Sigmoid colon (tissue), 7 donors: ENCODE measurements around the gene SLC8B1. TPM values are rescaled to one million over a fixed set of nuclear protein-coding genes. Genes with fewer than 3 reads are reported as not detected.

Source experiments
- DNase-seq: peaks from one replicate; pipeline ENCODE4 v3.0.0-alpha.2; 2019
- H3K27ac ChIP-seq, 4 donors: fragments of 200-600 bp; sonication (generic); one replicate each; pipeline ENCODE4 v1.5.1; 2016 to 2019; ENCODE audit warnings: mild to moderate bottlenecking in 1 of 4
- H3K27me3 ChIP-seq, 3 donors: fragments of 200-600 bp; sonication (generic); one replicate each; pipeline ENCODE4 v1.5.1; 2019; ENCODE audit warnings: mild to moderate bottlenecking in 1 of 3
- H3K36me3 ChIP-seq, 4 donors: fragments of 200-600 bp; sonication (generic); one replicate each; pipeline ENCODE4 v1.5.1; 2016 to 2019
- H3K4me1 ChIP-seq, 4 donors: fragments of 200-600 bp; sonication (generic); one replicate each; pipeline ENCODE4 v1.5.1; 2017 to 2019
- H3K4me3 ChIP-seq, 4 donors: fragments of 200-600 bp; sonication (generic); one replicate each; pipeline ENCODE4 v1.5.1; 2017 to 2019; ENCODE audit warnings: mild to moderate bottlenecking in 2 of 4, moderate library complexity in 1 of 4
- H3K9me3 ChIP-seq, 4 donors: fragments of 200-600 bp in 3 of 4; sonication (generic) in 3 of 4; one replicate each; pipeline versions ENCODE4 v1.5.1 to v1.6.1; 2013 to 2019
- CTCF ChIP-seq, 4 experiments: fragments of 450-650 bp in 3 of 4; fragments of 200-600 bp in 1 of 4; IDR thresholded peaks; one replicate each; pipeline ENCODE4 v1.5.1; 2016 to 2019; ENCODE audit warnings: antibody characterized with exemption in 4 of 4, mild to moderate bottlenecking in 3 of 4, moderate library complexity in 2 of 4
- EP300 ChIP-seq, 4 donors: sonication (generic); formaldehyde crosslinking; IDR thresholded peaks; one replicate each; pipeline ENCODE4 v1.6.1; 2017; ENCODE audit warnings: antibody characterized with exemption in 4 of 4
- POLR2A ChIP-seq, 2 donors: fragments of 450-650 bp; IDR thresholded peaks; one replicate each; pipeline ENCODE4 v1.6.1; 2016; ENCODE audit warnings: antibody characterized with exemption in 2 of 2, mild to moderate bottlenecking in 2 of 2, moderate library complexity in 2 of 2
- POLR2AphosphoS5 ChIP-seq, 4 donors: sonication (generic); formaldehyde crosslinking; IDR thresholded peaks; one replicate each; pipeline ENCODE4 v1.6.1; 2017; ENCODE audit warnings: antibody characterized with exemption in 4 of 4
- WGBS, 2 donors: extraction: QIAGEN DNeasy Blood & Tissue Kit; methylation state at CpG; one replicate each; pipeline ENCODE4 v1.1.7; 2013; 5-methylcytosine and 5-hydroxymethylcytosine counted together
- intact Hi-C: fragments of 100-400 bp; cut with DNase I; formaldehyde crosslinking; loops from one replicate; pipeline ENCODE4 v1.15.1; 2023
- polyA plus RNA-seq, 3 donors: library from polyadenylated mRNA; stranded (reverse); fragments of 200-250 nt; gene quantifications; one replicate each; pipeline ENCODE4 v1.2.3, GENCODE V29; 2013
- total RNA-seq, 4 donors: library from RNA; depleted of rRNA; stranded (reverse); fragments of >200 nt; gene quantifications; one replicate each; pipeline ENCODE4 v1.1.0, GENCODE V29; 2016
- donor health status: healthy with polysubstance abuse.
- donor health status: Bipolar disorder and iron deficiency.
- donor health status: healthy.

Gene SLC8B1
- total and polyA plus RNA-seq, 7 donors, result 8.4 to 38.5 (median 17.1) TPM

- no peak overlapping the region for H3K4me3 ChIP-seq
- peaks cover 6 to 80% (median 30%) of the 10 kb centered on the region in 4 donors for H3K36me3 ChIP-seq
- no peaks in the 10 kb centered on the region for H3K27me3 ChIP-seq
- no peak overlapping the region for H3K27ac ChIP-seq
- no peaks in the 10 kb centered on the region for H3K9me3 ChIP-seq
- intact Hi-C loops, result no loop called here
- 96 to 98% methylated on average over 12 of the region's 12 CpGs for WGBS, 2 donors
- peak; percentile 56 for DNase-seq
- TF ChIP-seq POLR2AphosphoS5 (IDR thresholded peaks at IDR 0.05) (no peak), EP300 (IDR thresholded peaks at IDR 0.05) (no peak), POLR2A (IDR thresholded peaks at IDR 0.05) (no peak), CTCF (IDR thresholded peaks at IDR 0.05) (no peak)
- H3K4me1 ChIP-seq, result peaks cover 0 to 25% (median 21%) of the 10 kb centered on the region in 4 donors
Observed at GRCh38 chr12:113269257-113269943, 65.5 kb downstream of the SLC8B1 start.

GRCh38 chr12:113268621-113269020, 66.3 kb downstream of the SLC8B1 start:
- Histone ChIP-seq H3K4me3 (no peak overlapping the region), H3K27me3 (no peaks in the 10 kb centered on the region), H3K9me3 (no peaks in the 10 kb centered on the region), H3K4me1 (peaks cover 0 to 25% (median 21%) of the 10 kb centered on the region in 4 donors), H3K36me3 (peaks cover 6 to 72% (median 27%) of the 10 kb centered on the region in 4 donors), H3K27ac (no peak overlapping the region)
- TF ChIP-seq POLR2A (IDR thresholded peaks at IDR 0.05), result no peak
- no peak for TF ChIP-seq POLR2AphosphoS5 (IDR thresholded peaks at IDR 0.05)
- no peak for TF ChIP-seq CTCF (IDR thresholded peaks at IDR 0.05)
- TF ChIP-seq EP300 (IDR thresholded peaks at IDR 0.05), result no peak
- intact Hi-C loops, result no loop called here
- 95 to 96% methylated on average over 19 of the region's 19 CpGs for WGBS, 2 donors
- peak; percentile 58 for DNase-seq

- no peaks in the 10 kb centered on the region for H3K27me3 ChIP-seq
- peaks cover 0 to 20% (median 18%) of the 10 kb centered on the region in 4 donors for H3K4me1 ChIP-seq
- TF ChIP-seq POLR2A (IDR thresholded peaks at IDR 0.05) (no peak), POLR2AphosphoS5 (IDR thresholded peaks at IDR 0.05) (no peak), CTCF (IDR thresholded peaks at IDR 0.05) (no peak), EP300 (IDR thresholded peaks at IDR 0.05) (no peak)
- H3K36me3 ChIP-seq, result peaks cover 6 to 67% (median 24%) of the 10 kb centered on the region in 4 donors
- WGBS, 2 donors, result 95 to 96% methylated on average over 12 of the region's 12 CpGs
- DNase-seq, result no peak
- intact Hi-C loops, result no loop called here
- no peak overlapping the region for H3K4me3 ChIP-seq
- H3K27ac ChIP-seq, result no peak overlapping the region
- no peaks in the 10 kb centered on the region for H3K9me3 ChIP-seq
Observed at GRCh38 chr12:113268136-113268535, 66.8 kb downstream of the SLC8B1 start.

DNA sequence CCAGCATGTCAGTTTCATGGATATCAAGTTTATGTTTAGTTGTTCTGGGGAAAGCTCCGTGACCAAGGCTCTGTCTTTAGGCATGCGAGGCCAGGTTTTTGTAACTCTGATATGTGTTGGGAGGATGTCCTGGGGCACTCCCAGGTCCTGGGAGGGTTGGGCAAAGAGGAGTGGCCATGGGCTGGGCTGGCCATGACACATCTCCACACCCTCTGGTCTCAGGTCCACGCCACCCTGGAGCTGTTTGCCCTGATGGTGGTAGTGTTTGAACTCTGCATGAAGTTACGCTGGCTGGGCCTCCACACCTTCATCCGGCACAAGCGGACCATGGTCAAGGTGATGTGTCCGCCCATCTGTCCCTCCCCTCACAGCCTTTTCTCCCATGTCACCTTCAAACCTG, 67.3 kb downstream of the SLC8B1 start:
- TF ChIP-seq EP300 (IDR thresholded peaks at IDR 0.05) (no peak), POLR2A (IDR thresholded peaks at IDR 0.05) (no peak)
- H3K9me3 ChIP-seq, result no peaks in the 10 kb centered on the region
- WGBS, 2 donors, result 63 to 92% methylated on average over 7 of the region's 7 CpGs
- no peak for DNase-seq
- H3K27ac ChIP-seq, result no peak overlapping the region
- intact Hi-C loops, result no loop called here
- H3K4me3 ChIP-seq, result no peak overlapping the region
- peaks cover 0 to 15% (median 13%) of the 10 kb centered on the region in 4 donors for H3K4me1 ChIP-seq
- peaks cover 6 to 63% (median 22%) of the 10 kb centered on the region in 4 donors for H3K36me3 ChIP-seq
- H3K27me3 ChIP-seq, result no peaks in the 10 kb centered on the region

GRCh38 chr12:113266106-113266895, 68.6 kb downstream of the SLC8B1 start:
- Histone ChIP-seq H3K27ac (no peak overlapping the region), H3K27me3 (no peaks in the 10 kb centered on the region), H3K36me3 (peaks cover 6 to 62% (median 22%) of the 10 kb centered on the region in 4 donors), H3K4me1 (peaks cover 0 to 6% (median 4%) of the 10 kb centered on the region in 4 donors), H3K4me3 (no peak overlapping the region), H3K9me3 (no peaks in the 10 kb centered on the region)
- DNase-seq, result peak; percentile 60
- no peak for TF ChIP-seq CTCF (IDR thresholded peaks at IDR 0.05)
- no peak for TF ChIP-seq POLR2AphosphoS5 (IDR thresholded peaks at IDR 0.05)
- no peak for TF ChIP-seq EP300 (IDR thresholded peaks at IDR 0.05)
- no peak for TF ChIP-seq POLR2A (IDR thresholded peaks at IDR 0.05)
- intact Hi-C loops, result no loop called here
- WGBS, 2 donors, result 96 to 97% methylated on average over 23 of the region's 23 CpGs
